Stimulated activated CD8-positive, alpha-beta memory T cell treated with anti-CD3 and anti-CD28 coated beads, Interleukin-12 subunit alpha, Interleukin-12 subunit beta, amount 100 ng/mL, for 1 hour (primary cell): Measurements from ENCODE around the gene MAN1B1.

Experiments
- DNase-seq: peaks from one replicate; pipeline ENCODE4 v3.0.0-alpha.2; 2020; ENCODE audit warnings: low read depth

The MAN1B1 gene

GRCh38 chr9:137085920-137086530 is 760 bp upstream of the MAN1B1 start:
- DNase-seq: no peak

- no peak for DNase-seq
Measured at GRCh38 chr9:137087409-137087925, 682 bp downstream of the MAN1B1 start.

GRCh38 chr9:137088121-137088520 is 1.3 kb downstream of the MAN1B1 start:
- DNase-seq: no peak

- DNase-seq: no peak
Measured at GRCh38 chr9:137089232-137089947, 2.6 kb downstream of the MAN1B1 start.

- DNase-seq: peak; percentile 73
Measured at GRCh38 chr9:137095664-137096517, 9.1 kb downstream of the MAN1B1 start.

- no peak for DNase-seq
Measured at GRCh38 chr9:137096785-137097546, 10.2 kb downstream of the MAN1B1 start.

- no peak for DNase-seq
Measured at GRCh38 chr9:137097761-137098462, 11.1 kb downstream of the MAN1B1 start.

- DNase-seq: no peak
Measured at GRCh38 chr9:137099231-137099630, 12.4 kb downstream of the MAN1B1 start.

GRCh38 chr9:137103206-137103999 is 16.6 kb downstream of the MAN1B1 start:
- DNase-seq: no peak

GRCh38 chr9:137105814-137106661 is 19.3 kb downstream of the MAN1B1 start:
- no peak for DNase-seq

- no peak for DNase-seq
Measured at GRCh38 chr9:137106662-137107250, 20.0 kb downstream of the MAN1B1 start.

- no peak for DNase-seq
Measured at GRCh38 chr9:137107312-137107921, 20.6 kb downstream of the MAN1B1 start.

- DNase-seq: no peak
Measured at GRCh38 chr9:137107982-137108381, 21.2 kb downstream of the MAN1B1 start.

- DNase-seq: no peak
Measured at GRCh38 chr9:137108608-137109249, 21.9 kb downstream of the MAN1B1 start.

- DNase-seq: no peak
Measured at GRCh38 chr9:137109250-137110146, 22.7 kb downstream of the MAN1B1 start.

- DNase-seq: no peak
Measured at GRCh38 chr9:137110147-137110910, 23.5 kb downstream of the MAN1B1 start.
